HG03095 (cell line): ENCODE results near the gene ZBTB42.

Experiments
- ATAC-seq: cut with Tn5 transposase; IDR thresholded peaks from one replicate; pipeline ENCODE4 v1.9.1; 2021; ENCODE audit warnings: moderate library complexity; ENCODE audit not compliant: unreplicated experiment

Gene ZBTB42

DNA sequence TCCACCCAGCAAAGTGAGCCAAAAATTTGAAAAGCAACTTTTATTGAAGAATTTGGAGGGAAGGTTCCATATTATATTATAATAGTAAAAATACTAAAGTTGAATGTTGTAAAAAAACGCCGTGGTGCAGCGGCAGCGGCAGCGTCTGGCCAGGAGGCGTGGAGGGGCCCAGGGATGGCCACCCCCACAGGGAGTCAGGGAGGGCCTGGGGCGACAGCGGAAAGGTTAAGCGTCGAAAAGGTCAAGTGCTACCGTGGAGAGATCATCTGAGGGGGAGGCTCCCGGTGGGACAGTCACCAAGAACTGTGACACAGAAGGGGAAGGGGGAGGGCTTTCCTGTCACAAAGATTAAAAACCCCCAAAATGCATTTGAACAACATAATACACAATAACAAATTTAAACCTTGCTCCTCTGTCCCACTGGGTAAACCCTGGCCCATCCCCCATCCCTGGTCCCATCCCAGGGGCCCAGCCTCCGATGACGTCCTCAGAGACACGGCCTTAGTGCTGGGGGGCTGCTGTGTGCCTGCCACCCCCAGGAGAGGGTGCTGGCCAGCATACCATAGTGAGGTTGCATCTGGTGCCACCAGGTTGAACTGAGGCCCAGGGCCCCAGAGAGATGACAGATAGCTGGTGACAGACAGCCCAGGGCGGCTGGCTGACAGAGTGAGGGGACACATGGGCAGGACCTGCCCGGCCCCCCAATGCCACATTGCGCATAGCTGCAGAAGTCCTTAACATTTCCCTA, 31.4 kb upstream of the ZBTB42 start:
- ATAC-seq, result no peak

DNA sequence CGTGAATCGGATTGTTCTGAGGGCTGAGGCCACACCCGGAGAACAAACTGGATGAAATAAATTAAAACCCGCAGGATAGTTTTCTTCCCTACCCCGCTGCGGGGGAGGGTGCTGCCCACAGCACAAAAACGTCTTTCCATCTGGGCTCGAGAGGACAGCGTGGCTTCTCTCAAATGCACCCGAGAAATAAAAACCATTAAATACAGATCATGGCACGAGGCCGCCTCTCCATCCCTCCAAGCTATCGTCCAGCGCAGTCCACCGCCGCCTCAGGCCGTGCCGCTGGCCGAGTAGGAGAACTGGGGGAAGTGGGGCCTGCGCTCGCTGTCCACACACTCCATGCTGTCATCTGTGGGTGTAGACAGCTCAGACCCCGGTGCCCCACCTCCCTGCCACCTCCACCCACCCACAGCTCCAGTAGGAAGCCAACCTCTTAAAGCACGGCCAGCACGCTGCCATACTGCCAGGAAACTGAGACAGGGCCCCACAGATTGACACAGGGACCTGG, 30.8 kb upstream of the ZBTB42 start:
- no peak for ATAC-seq

DNA sequence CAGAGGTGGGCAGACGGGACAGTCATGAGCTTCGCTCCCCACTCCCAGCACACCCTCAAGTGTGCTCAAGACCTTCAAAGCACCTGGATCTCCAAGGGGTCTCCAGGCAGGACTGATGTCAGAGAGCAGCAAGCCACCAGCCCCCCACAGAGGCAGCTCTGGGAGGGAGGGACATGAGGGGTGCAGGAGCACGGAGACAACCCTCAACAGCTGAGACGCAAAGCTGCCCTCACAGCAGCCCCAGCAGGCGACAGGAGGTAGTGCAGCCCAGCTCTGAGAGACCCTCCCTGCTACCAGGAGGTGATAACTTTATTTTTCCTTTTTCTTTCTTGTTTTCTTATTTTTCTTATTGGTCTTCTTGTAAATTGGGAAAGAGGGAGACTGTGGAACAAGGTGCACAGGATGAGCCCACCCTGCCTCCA, 30.0 kb upstream of the ZBTB42 start:
- ATAC-seq, result no peak

- no peak for ATAC-seq
Observed at GRCh38 chr14:104771374-104771773, 29.5 kb upstream of the ZBTB42 start.

DNA sequence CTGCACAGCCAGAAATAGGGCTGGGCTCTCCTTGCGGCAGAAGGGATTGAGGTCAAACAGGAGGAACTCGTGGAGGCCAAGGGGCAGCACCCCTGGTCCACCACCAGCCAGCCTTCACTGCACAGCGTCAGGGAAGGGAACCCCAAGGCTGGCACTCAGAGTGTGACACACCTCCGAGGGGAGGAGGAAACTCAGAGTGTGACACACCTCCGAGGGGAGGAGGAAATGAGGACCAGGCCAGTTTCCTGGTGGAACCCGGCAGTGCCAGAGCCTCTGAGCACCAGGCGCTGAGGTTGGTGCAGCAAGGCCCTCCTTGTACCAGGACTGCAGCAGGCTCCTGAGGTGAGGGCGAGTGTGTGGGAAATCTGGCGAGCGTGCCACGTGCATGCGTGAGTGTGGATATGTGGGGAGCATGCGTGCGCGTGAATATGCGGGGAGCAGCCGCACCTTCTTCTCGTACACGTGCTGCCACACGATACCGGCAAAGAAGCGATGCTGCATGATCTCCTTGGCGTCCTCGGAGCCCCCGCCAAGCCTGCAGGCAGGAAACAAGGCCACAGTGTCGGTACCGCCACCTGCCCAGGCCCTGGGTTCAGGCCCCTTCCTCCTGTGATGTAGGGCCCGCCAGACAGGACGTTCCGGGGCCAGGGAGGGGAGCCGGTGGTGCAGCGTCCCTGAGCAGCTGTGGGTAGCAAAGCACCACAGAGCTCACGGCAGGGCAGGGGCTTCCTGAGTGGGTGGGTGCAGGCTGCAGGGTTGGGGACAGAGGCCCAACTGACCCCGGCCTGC, 28.8 kb upstream of the ZBTB42 start:
- ATAC-seq, result no peak

- ATAC-seq, result no peak
Observed at GRCh38 chr14:104772707-104773504, 28.0 kb upstream of the ZBTB42 start.

- no peak for ATAC-seq
Observed at GRCh38 chr14:104773505-104774452, 27.1 kb upstream of the ZBTB42 start.

DNA sequence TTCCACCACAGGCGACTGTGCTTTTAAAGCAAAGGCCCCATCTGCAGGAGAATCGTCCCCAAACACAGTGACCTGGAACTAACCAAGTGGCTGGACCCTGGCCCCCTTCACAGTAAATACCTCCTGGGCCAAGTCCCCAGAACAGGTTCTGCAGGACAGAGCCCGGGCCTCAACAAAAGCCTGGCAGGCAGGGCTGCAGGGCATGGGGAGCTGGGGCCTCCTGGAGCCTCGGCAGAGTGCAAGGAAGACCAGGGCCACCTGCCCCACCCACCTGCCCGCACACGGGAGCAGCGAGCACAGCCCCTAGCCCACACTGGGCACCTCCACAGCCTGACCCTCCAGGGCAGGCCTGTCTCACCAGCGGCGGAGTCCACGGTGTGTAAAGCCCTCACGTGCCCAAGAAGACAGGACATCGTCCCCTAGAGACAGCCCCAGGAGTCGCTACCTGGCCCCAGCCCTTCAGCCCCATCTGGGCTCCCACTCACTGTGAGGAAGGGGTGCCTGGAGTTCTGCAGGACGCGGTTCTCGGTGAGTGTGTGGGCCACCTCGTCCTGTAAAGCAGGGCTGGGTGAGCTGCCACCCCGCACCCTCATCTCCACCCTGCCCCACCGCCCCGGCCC, 26.3 kb upstream of the ZBTB42 start:
- ATAC-seq, result no peak

GRCh38 chr14:104775073-104775489, 25.8 kb upstream of the ZBTB42 start:
- ATAC-seq, result no peak

DNA sequence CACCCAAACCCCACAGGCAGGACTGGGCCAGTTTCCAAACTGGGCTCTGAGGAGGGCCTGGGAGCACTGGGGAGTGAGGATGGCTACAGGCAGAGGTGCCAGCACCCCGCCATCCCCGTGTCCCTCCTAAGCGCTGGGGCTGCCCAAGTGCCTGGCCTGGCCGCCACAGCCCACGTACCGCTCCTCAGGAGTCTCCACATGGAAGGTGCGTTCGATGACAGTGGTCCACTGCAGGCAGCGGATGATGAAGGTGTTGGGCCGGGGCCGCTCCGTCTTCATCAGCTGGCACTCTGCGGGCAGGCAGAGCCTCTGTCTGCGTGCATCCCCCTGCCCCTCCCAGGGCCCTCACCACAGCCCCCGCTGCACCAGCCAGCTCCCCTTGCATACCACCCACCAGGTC, 24.4 kb upstream of the ZBTB42 start:
- no peak for ATAC-seq

DNA sequence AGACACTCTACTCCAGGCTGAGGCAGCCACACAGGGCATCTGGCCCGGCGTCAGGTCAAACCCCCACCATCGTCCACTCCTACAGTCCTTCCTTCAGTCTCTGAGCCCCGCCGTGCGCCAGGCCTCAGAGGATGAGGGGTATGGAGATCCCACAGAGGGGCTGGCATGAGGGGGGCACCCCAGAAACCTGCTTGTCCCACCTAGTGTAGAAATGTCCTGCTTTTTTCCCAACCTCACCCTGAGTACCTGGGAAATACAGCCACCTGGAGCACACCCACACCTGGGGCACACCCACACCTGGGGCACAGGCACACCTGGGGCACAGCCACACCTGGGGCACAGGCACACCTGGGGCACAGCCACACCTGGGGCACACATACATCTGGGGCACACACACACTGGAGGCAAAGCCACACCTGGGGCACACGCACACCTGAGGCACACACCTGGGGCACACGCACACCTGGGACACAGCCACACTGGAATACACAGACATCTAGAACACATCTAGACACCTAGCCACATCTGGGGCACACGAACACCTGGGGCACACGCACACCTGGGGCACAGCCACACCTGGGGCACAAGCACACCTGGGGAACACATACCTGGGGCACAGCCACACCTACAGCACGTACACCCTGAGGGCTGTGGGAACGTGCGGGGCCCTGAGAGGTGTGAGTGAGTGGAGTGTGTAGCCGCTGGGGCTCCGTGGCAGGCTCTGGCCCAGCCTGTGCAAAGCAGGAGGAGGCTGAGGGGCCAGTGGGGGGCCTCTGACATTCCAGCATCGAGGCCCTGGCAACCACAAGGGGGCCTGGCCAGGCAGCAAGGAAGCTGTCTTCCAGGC, 23.7 kb upstream of the ZBTB42 start:
- no peak for ATAC-seq

DNA sequence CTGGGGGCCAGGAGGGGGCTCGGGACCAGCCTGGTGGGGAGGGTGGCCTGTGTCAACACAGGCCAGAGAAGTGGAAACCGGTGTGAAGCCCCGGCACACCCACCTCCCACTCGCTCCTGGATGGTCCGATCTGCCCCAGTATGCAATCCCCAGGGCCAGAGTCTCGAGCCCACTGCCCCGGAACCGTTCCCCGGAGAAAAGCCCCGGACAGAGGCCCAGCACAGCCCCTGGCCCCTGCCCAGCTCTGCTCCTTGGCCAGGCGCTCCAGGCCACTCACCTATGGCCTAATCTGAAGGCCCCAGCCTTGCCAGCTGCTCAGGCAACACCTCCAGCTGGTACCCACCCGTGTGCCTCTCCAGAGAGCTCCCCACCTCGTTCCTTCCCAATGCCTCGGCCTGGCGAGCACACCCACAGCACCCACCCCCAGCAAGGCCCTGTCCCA, 23.1 kb upstream of the ZBTB42 start:
- no peak for ATAC-seq

DNA sequence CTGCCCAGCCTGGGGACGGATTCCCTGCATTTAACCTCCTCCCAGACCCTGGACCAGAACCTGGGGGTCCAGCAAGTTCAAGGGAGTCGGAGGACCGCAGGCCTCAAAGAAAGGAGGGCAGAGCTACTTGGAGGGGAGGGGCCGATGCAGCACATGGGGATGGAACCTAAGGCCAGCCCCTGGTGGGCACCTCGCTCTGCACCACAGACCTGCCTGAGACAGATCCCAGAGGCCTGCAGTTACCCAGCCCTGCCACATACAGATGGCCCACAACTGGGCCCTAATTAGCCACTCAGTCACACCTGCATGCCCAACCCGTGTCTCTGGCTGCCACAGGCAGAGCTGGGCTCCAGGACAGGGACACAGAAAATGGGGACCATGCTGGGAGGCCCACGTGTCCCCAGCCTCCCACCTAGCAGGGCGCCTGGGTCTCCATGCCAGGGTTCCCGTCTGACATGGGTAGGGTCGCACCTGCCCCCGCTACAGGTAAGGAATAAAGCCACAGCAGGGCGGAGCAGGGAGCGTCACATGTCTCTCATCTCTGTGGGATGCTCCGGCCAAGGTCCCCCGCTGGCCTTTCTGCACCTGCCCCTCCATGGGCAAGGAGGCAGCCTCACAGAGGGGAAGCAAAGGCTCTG, 22.1 kb upstream of the ZBTB42 start:
- ATAC-seq, result no peak

DNA sequence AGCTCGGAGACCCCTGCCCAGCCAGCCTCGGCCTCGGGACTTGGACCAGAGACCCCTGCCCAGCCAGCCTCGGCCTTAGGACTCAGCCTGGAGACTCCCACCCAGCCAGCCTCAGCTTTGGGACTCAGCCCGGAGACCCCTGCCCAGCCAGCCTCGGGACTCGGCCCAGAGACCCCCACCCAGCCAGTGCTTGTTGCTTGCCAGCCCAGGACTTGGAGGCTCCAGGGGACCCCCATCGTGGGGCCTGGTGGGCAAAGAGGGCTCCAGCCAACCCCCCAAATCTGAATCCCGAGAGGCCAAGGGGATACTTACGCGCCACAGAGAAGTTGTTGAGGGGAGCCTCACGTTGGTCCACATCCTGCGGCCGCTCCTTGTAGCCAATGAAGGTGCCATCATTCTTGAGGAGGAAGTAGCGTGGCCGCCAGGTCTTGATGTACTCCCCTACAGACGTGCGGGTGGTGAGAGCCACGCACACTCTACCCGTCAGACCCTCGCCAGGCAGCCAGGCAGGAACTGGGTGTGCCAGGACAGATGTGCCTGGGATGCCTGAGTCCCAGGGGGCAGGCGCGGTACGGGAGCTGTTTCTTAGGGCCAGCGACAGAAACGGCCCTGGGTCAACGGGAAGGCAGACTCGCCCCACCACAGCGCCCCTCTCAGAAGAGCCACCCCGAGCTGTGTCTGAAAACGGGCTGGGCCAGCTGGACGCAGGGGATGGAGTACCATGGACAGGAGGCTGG, 21.0 kb upstream of the ZBTB42 start:
- no peak for ATAC-seq

GRCh38 chr14:104780513-104781030, 20.3 kb upstream of the ZBTB42 start:
- no peak for ATAC-seq

DNA sequence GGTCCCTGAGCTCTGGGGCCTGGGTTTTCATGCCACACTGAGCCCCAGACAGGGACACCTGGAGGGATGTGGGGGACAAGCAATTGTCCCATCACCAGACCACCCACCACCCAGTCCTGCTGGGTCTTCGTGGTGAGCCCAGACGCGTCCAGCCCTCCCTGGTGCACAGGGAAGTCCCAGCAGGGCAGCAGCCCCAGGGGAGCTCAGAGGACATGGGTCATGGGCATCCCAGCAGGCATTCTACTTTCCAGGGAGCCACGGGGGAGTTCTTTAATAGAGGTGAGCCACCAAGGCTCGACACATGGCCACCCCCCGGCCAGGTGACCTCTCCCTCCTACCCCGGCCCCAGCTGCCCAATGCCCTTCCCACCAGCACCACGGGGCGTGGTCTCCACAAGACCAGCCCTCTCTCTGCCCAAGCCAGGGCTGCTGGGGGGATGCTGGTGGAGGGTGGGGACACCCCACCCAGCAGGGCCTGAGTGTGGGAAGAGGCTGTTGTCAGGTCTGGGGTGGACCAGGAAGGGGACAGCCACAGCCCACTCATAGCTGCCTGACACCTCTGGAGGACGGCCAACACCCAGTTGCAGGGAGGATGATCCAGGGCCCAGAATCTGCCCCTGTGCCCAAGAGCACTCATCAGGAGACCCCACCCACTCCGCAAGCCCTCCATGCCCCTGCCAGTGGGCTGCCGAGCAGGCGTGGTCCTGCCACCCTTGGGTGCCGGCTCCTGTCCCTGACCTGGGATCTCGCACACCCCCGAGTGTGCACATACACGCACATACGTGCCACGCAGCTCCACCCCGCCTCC, 19.4 kb upstream of the ZBTB42 start:
- no peak for ATAC-seq
